ENCODE data around the gene DCAF12L2.
A peak's percentile ranks its signal among the peaks of the same experiment; 100 is the strongest.

DCAF12L2 gene

DNA sequence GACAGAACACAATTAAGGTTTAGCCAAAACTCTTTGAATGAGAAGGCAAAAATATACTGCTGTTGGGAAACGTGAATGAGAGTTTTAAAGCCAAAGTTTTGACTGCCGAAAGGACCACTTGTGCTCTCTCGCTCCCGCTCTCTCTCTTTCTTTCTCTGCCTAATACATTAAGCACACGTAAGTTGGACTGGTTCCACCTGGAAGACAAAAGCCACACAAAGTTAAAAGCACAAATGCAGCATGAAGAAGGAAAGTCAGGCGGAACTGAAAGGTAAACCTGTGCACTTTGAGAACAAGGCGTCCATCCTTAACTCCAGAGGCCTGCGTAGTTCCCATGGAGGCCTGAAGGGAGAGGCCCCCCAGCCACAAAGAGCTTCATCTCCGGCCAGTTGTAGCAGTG is 1.9 kb downstream of the DCAF12L2 start:
- no peak for DNase-seq (ENCODE audit: low read depth)
- TF ChIP-seq, protein P1, sequence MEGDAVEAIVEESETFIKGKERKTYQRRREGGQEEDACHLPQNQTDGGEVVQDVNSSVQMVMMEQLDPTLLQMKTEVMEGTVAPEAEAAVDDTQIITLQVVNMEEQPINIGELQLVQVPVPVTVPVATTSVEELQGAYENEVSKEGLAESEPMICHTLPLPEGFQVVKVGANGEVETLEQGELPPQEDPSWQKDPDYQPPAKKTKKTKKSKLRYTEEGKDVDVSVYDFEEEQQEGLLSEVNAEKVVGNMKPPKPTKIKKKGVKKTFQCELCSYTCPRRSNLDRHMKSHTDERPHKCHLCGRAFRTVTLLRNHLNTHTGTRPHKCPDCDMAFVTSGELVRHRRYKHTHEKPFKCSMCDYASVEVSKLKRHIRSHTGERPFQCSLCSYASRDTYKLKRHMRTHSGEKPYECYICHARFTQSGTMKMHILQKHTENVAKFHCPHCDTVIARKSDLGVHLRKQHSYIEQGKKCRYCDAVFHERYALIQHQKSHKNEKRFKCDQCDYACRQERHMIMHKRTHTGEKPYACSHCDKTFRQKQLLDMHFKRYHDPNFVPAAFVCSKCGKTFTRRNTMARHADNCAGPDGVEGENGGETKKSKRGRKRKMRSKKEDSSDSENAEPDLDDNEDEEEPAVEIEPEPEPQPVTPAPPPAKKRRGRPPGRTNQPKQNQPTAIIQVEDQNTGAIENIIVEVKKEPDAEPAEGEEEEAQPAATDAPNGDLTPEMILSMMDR (conservative IDR thresholded peaks at IDR 0.05; ENCODE audit: low read depth, low read length) = no peak
- H3K4me3 ChIP-seq (ENCODE audit: low read length) = no peak overlapping the region

DNA sequence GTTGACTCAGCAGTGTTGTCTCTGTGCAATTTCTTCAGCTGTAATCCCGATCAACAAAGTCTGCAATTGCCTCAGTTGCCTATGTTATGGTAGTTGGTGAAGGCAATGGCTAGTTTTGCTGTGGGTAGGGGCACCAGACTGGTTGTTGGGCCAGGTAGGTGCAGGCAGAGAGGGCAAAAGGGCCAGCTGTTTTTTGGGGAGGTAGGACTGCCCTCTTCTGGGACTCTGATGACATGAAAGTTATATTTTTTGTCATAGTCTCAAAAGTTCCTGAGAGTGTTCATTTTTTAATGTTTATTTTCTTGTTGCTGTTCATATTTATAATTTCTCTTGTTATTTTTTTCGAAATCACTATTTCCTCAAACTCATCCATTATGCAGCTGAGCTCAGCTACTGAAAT is 25.1 kb downstream of the DCAF12L2 start:
- TF ChIP-seq, protein P1 (conservative IDR thresholded peaks at IDR 0.05; ENCODE audit: low read depth, low read length) = no peak
- H3K4me3 ChIP-seq (ENCODE audit: low read length) = no peak overlapping the region
- no peak for DNase-seq (ENCODE audit: low read depth)

DNA sequence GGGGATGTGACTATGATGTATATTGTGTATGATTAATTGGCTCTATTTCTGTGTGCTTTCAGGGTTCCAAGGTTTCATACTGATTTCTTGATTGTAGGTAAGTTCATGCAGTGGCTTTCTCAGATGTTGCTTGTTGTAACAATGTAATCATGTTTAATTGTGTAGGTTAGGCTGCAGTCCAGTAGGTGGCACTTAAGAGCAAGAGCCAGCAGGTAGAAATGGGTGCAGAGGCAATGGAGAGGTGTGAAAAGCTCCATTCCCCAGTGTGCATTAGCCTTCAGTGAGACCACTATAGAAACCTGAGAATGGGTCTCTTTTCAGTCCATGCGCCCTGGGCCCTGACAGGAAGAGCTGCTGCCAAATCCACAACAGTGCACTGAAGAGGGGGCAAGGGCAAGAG is 28.2 kb downstream of the DCAF12L2 start:
- no peak for DNase-seq (ENCODE audit: low read depth)
- TF ChIP-seq, protein P1 (conservative IDR thresholded peaks at IDR 0.05; ENCODE audit: low read depth, low read length) = peak; percentile 5
- no peak overlapping the region for H3K4me3 ChIP-seq (ENCODE audit: low read length)

DNA sequence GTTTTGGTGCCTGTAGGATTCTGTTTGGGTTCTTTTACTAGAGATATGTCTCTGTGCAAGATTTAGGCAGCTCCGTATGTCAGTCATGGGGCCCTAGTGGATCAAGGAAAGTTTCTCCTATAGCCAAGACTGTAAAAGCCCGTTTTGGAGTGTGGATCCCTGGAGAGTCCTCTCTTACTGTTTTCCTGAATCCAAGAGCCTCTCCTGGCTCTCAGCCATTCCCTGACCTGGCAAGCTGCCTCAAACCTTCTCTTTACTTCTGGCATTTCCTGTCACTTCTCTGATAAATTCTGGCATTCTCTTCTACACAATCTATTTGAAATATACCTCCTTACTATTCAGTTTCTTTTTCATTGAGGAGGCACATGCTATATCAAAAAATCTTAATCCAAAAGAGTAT is 41.4 kb downstream of the DCAF12L2 start:
- TF ChIP-seq, protein P1 (conservative IDR thresholded peaks at IDR 0.05; ENCODE audit: low read depth, low read length) = no peak
- DNase-seq (ENCODE audit: low read depth) = no peak
- no peak overlapping the region for H3K4me3 ChIP-seq (ENCODE audit: low read length)
